K562 (cell line): ENCODE data around the gene FMO3. TPM values are rescaled to one million over a fixed set of nuclear protein-coding genes. Genes with fewer than 3 reads are reported as not detected.
A peak's percentile ranks its signal among the peaks of the same experiment; 100 is the strongest.

ENCODE experiments used
- ATAC-seq: fragments of 200-7000 bp; cut with Tn5 transposase; 3 replicates; pipeline ENCODE4 v1.9.1; 2020; ENCODE audit warnings: moderate library complexity
- BruUV-seq: library from RNA; stranded (reverse); fragments of 400-500 nt; replicated peaks from 2 replicates; lab custom pipeline; 2021; lab: Mats Ljungman, UMichigan
- CTCF ChIA-PET: fragments of 300-600 bp; formaldehyde crosslinking; extraction: SDS; loops from one replicate; lab custom pipeline; 2021; ENCODE audit warnings: low intra/inter-chr PET ratio; lab: Yijun Ruan, JAX
- POLR2A ChIA-PET: fragments of 300-600, 350-650 bp; sonication (Branson Sonifier 250); formaldehyde crosslinking; extraction: SDS; loops from one replicate; lab custom pipeline; 2021; ENCODE audit warnings: antibody characterized with exemption, inconsistent platforms; lab: Yijun Ruan, JAX
- DNase-seq, 4 experiments: peaks; one replicate each; pipeline versions ENCODE4 v3.0.0 to v3.0.0-alpha.2; 2011 to 2018; ENCODE audit warnings: low spot score in 3 of 4, mixed read lengths in 3 of 4; ENCODE audit errors: extremely low read depth in 1 of 4
- FAIRE-seq: peaks from 2 replicates; lab custom pipeline; 2011; peaks lifted over from hg19 to GRCh38; lab: Jason Lieb, UNC
- H2AFZ ChIP-seq: 2 replicates; pipeline ENCODE4 v1.6.0; 2011; ENCODE audit warnings: low read depth, low read length, control low read depth, inconsistent platforms
- H3K27ac ChIP-seq: fragments of 200-600 bp; 3 replicates; pipeline ENCODE4 v1.8.0; 2011; ENCODE audit warnings: low read depth, mild to moderate bottlenecking, control low read depth, inconsistent platforms, low read length, moderate library complexity, mixed read lengths; ENCODE audit errors: extremely low read depth
- H3K27me3 ChIP-seq, 2 experiments: fragments of 300-600 bp in 1 of 2; 2 replicates in 1 of 2; 3 replicates in 1 of 2; pipeline versions ENCODE4 v1.6.0 to v1.8.0; 2011; ENCODE audit warnings: inconsistent platforms in 2 of 2, low read length in 2 of 2, mild to moderate bottlenecking in 1 of 2, mixed read lengths in 1 of 2, moderate library complexity in 1 of 2; ENCODE audit not compliant: control insufficient read depth in 2 of 2, insufficient read depth in 2 of 2
- H3K36me3 ChIP-seq: fragments of 300-600 bp; 3 replicates; pipeline ENCODE4 v1.8.0; 2011; ENCODE audit warnings: mild to moderate bottlenecking, low read length, inconsistent platforms; ENCODE audit not compliant: control insufficient read depth, insufficient read depth
- H3K4me1 ChIP-seq, 2 experiments: fragments of 200-600 bp in 1 of 2; replicated peaks in 1 of 2; 2 replicates in 1 of 2; 3 replicates in 1 of 2; pipeline versions ENCODE4 v1.5.1 to v1.8.0; 2011; ENCODE audit warnings: inconsistent platforms in 2 of 2, low read length in 2 of 2, mild to moderate bottlenecking in 1 of 2, mixed read lengths in 1 of 2, moderate library complexity in 1 of 2; ENCODE audit not compliant: control insufficient read depth in 2 of 2, insufficient read depth in 2 of 2
- H3K4me2 ChIP-seq: 2 replicates; pipeline ENCODE4 v1.6.1; 2011; ENCODE audit warnings: low read length, control low read depth, inconsistent platforms, mixed read lengths; ENCODE audit not compliant: insufficient read depth
- H3K4me3 ChIP-seq: fragments of 200-600 bp; sonication (generic), shearing (Covaris generic); 2 replicates; pipeline ENCODE4 v1.5.1; 2016; ENCODE audit warnings: control low read depth, inconsistent platforms
- H3K79me2 ChIP-seq: fragments of 200-600 bp; 3 replicates; pipeline ENCODE4 v1.8.0; 2011; ENCODE audit warnings: low read length, inconsistent platforms; ENCODE audit not compliant: control insufficient read depth, insufficient read depth
- H3K9ac ChIP-seq, 2 experiments: 2 replicates each; pipeline versions ENCODE4 v1.6.0 to v1.6.1; 2011; ENCODE audit warnings: low read depth in 2 of 2, low read length in 2 of 2, control low read depth in 1 of 2, inconsistent platforms in 1 of 2, mild to moderate bottlenecking in 1 of 2, mixed read lengths in 1 of 2; ENCODE audit not compliant: insufficient read depth in 1 of 2
- H3K9me1 ChIP-seq: one replicate; pipeline ENCODE4 v1.6.0; 2011; ENCODE audit warnings: inconsistent platforms, mild to moderate bottlenecking, low read length, moderate library complexity; ENCODE audit not compliant: control insufficient read depth, insufficient read depth
- H3K9me3 ChIP-seq: replicated peaks from 2 replicates; pipeline ENCODE4 v1.5.1; 2011; ENCODE audit warnings: low read depth, low read length, inconsistent platforms; ENCODE audit not compliant: control insufficient read depth, insufficient read depth
- H4K20me1 ChIP-seq: replicated peaks from 2 replicates; pipeline ENCODE4 v1.6.1; 2011; ENCODE audit warnings: low read length, inconsistent platforms, mixed read lengths; ENCODE audit not compliant: control insufficient read depth, insufficient read depth
- CBX3 ChIP-seq, 2 experiments: IDR thresholded peaks; 1 replicate in 1 of 2; 2 replicates in 1 of 2; pipeline ENCODE4 v1.6.1; 2012; ENCODE audit warnings: inconsistent platforms in 2 of 2, low read length in 2 of 2, borderline replicate concordance in 1 of 2, control low read depth in 1 of 2
- DPF2 ChIP-seq: fragments of 450-650 bp; IDR thresholded peaks from 2 replicates; pipeline ENCODE4 v1.6.1; 2016
- JUND ChIP-seq, 2 experiments: IDR thresholded peaks; 2 replicates in 1 of 2; 3 replicates in 1 of 2; pipeline ENCODE4 v1.6.1; 2011; ENCODE audit warnings: borderline replicate concordance in 2 of 2, low read depth in 2 of 2, low read length in 2 of 2, improper control_type of control experiment in 1 of 2, missing biosample characterization in 1 of 2, missing genetic modification characterization in 1 of 2, missing genetic modification reagents in 1 of 2
- KAT2B ChIP-seq: IDR thresholded peaks from one replicate; pipeline ENCODE4 v1.6.1; 2012; ENCODE audit warnings: low read depth, mild to moderate bottlenecking, control low read depth, inconsistent platforms, low read length, moderate library complexity
- MCM2 ChIP-seq: fragments of 450-650 bp; IDR thresholded peaks from 2 replicates; pipeline ENCODE4 v1.6.1; 2017; ENCODE audit warnings: low read depth, mild to moderate bottlenecking
- NFIC ChIP-seq: fragments of 450-650 bp; IDR thresholded peaks from 2 replicates; pipeline ENCODE4 v1.6.1; 2017; ENCODE audit warnings: mild to moderate bottlenecking, inconsistent platforms
- NFIX ChIP-seq: fragments of 250-450 bp; sonication (Bioruptor Pico); IDR thresholded peaks from 2 replicates; pipeline ENCODE4 v1.4.0; 2020; ENCODE audit warnings: low read depth, mild to moderate bottlenecking, moderate library complexity
- RUNX1 ChIP-seq: sonication (generic); IDR thresholded peaks from 2 replicates; pipeline ENCODE4 v1.6.1; 2016; ENCODE audit warnings: antibody characterized with exemption, low read depth
- SMARCC2 ChIP-seq: fragments of 450-650 bp; IDR thresholded peaks from 2 replicates; pipeline ENCODE4 v1.6.1; 2017; ENCODE audit warnings: antibody characterized with exemption, moderate library complexity, mild to moderate bottlenecking, low read depth
- SOX6 ChIP-seq: fragments of 450-650 bp; IDR thresholded peaks from 2 replicates; pipeline ENCODE4 v1.6.1; 2014; ENCODE audit warnings: mild to moderate bottlenecking
- ZC3H11A ChIP-seq: IDR thresholded peaks from 2 replicates; pipeline ENCODE4 v1.6.1; 2012; ENCODE audit warnings: low read depth, low read length, improper control_type of control experiment
- ZC3H8 ChIP-seq: fragments of 450-650 bp; IDR thresholded peaks from 2 replicates; pipeline ENCODE4 v1.6.1; 2017
- WGBS: fragments of 100-300 bp; shearing (Covaris generic); methylation state at CpG from one replicate; pipeline ENCODE4 v1.1.6; 2016; ENCODE audit warnings: low coverage, mixed read lengths; ENCODE audit not compliant: insufficient coverage; ENCODE audit errors: missing lambda C conversion rate; 5-methylcytosine and 5-hydroxymethylcytosine counted together
- in situ Hi-C: fragments of 300-500 bp; cut with MboI; formaldehyde crosslinking; loops from 4 replicates; pipeline ENCODE4 v1.15.0; 2018; ENCODE audit warnings: inconsistent platforms, mixed read lengths
- intact Hi-C: fragments of 100-400 bp; cut with micrococcal nuclease; formaldehyde crosslinking; loops from 2 replicates; pipeline ENCODE4 v1.14.2; 2022
- polyA plus RNA-seq, 8 experiments: library from polyadenylated mRNA; depleted of rRNA in 4 of 8; stranded (reverse) in 5 of 8; unstranded in 3 of 8; fragments of >200 nt; fragmentation: Nextera tagmentation in 2 of 8; fragmentation: Illumina TruSeq in 1 of 8; extraction: Ambion mirVana in 2 of 8; extraction: Trizol in 1 of 8; gene quantifications; 2 replicates each; pipeline versions ENCODE4 v1.2.1 to v1.2.3, GENCODE V29; 2011 to 2014; ENCODE audit warnings: inconsistent platforms in 1 of 8, missing spikeins in 1 of 8
- total RNA-seq, 7 experiments: library from RNA; depleted of rRNA in 6 of 7; stranded (reverse); fragments of >200 nt in 6 of 7; fragmentation: Illumina TruSeq in 2 of 7; extraction: Trizol in 2 of 7; gene quantifications; 2 replicates each; pipeline versions ENCODE4 v1.2.1 to v1.2.3, GENCODE V29; 2011 to 2021; ENCODE audit warnings: low replicate concordance in 1 of 7
- TF ChIP-seq, protein P1 (sequence below): IDR thresholded peaks from 2 replicates; pipeline ENCODE4 v1.6.1; 2011; ENCODE audit not compliant: insufficient read length; ENCODE audit errors: extremely low read depth
- TF ChIP-seq, protein P2 (sequence below): sonication (generic); formaldehyde crosslinking; IDR thresholded peaks from 2 replicates; pipeline ENCODE4 v1.5.0; 2020; ENCODE audit warnings: missing genetic modification reagents
- TF ChIP-seq, protein P3 (sequence below), 3 experiments: IDR thresholded peaks in 2 of 3; conservative IDR thresholded peaks in 1 of 3; 2 replicates each; pipeline ENCODE4 v1.5.1; 2011 to 2012; ENCODE audit warnings: low read length in 3 of 3, mild to moderate bottlenecking in 3 of 3, control low read depth in 2 of 3, improper control_type of control experiment in 1 of 3, inconsistent platforms in 1 of 3, low read depth in 1 of 3, mixed read lengths in 1 of 3, moderate library complexity in 1 of 3; ENCODE audit not compliant: insufficient read depth in 2 of 3

The FMO3 gene
- total and polyA plus RNA-seq, 9 of the 15 experiments (the other 6 are each of a cell fraction or from before 2014, with no cell fraction given), result not detected

DNA sequence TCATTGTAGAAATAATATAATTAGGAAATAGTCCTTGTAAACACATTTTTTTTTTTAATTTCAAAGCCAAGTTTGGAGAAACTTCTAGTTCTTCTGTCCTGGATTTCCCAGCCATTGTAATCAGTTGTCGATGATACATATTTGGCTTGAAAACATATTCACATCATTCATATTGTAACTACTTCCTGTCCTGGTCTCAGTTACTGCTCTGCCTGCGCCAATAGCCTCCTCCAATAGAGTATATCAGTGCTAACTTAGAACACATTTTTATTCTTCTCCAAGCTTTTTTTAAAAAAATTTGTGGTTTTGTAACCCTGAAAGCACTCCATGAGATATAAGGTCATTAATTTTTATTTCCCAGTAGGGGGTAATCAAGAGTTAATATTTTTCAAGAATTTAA lies 48.3 kb downstream of the FMO3 start:
- no peak overlapping the region for H3K27ac ChIP-seq
- no peak overlapping the region for H3K4me3 ChIP-seq
- no peak for TF ChIP-seq CBX3 (IDR thresholded peaks at IDR 0.05; ENCODE audit: borderline replicate concordance in 1 of 2, low read length in 2 of 2)
- TF ChIP-seq, protein P1, sequence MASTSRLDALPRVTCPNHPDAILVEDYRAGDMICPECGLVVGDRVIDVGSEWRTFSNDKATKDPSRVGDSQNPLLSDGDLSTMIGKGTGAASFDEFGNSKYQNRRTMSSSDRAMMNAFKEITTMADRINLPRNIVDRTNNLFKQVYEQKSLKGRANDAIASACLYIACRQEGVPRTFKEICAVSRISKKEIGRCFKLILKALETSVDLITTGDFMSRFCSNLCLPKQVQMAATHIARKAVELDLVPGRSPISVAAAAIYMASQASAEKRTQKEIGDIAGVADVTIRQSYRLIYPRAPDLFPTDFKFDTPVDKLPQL, result no peak
- no peak for TF ChIP-seq DPF2
- TF ChIP-seq, protein P2, sequence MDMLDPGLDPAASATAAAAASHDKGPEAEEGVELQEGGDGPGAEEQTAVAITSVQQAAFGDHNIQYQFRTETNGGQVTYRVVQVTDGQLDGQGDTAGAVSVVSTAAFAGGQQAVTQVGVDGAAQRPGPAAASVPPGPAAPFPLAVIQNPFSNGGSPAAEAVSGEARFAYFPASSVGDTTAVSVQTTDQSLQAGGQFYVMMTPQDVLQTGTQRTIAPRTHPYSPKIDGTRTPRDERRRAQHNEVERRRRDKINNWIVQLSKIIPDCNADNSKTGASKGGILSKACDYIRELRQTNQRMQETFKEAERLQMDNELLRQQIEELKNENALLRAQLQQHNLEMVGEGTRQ, result no peak
- TF ChIP-seq, all 486 proteins: peak for 0
- 0% methylated on average over 2 of the region's 2 CpGs for WGBS
- H3K9me1 ChIP-seq, result no peaks in the 10 kb centered on the region
- FAIRE-seq (no peak), ATAC-seq (no peak), DNase-seq (no peak)
- no peak overlapping the region for H3K4me2 ChIP-seq
- H3K4me1 ChIP-seq, result no peaks in the 10 kb centered on the region
- no peaks in the 10 kb centered on the region for H3K36me3 ChIP-seq
- ChIA-PET CTCF (no interaction called here), POLR2A (no interaction called here)
- intact Hi-C loops, result no loop called here
- in situ Hi-C loops, result no loop called here
- no peak overlapping the region for H3K9ac ChIP-seq
- peaks cover 2% of the 10 kb centered on the region; the same call in 1 of the 2 replicates for H3K9me3 ChIP-seq
- H3K27me3 ChIP-seq, result no peaks in the 10 kb centered on the region
- H3K79me2 ChIP-seq, result no peaks in the 10 kb centered on the region
- H4K20me1 ChIP-seq, result no peaks in the 10 kb centered on the region
- BruUV-seq, result no TSS peak
- no peak overlapping the region for H2AFZ ChIP-seq

DNA sequence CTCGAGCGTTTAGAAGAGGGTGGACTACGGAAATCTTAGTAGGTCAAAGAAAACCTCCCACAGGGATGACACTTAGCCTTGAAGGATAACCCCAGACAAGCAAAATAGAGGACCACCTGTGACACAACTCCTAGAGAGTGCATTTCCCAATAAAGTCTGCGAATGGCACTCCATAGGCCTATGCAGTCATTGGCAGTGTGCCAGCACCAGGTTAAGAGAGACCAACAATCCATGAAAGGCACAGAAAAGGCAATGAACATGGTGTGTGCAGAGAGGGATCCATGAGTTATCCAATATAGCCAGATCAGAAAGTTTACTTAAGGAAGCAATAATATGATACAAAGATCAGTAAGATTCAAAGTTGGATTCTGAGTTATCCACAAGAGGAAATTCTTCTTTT lies 49.2 kb downstream of the FMO3 start:
- H3K36me3 ChIP-seq, result no peaks in the 10 kb centered on the region
- CTCF ChIA-PET, result no interaction called here
- TF ChIP-seq, protein P3, sequence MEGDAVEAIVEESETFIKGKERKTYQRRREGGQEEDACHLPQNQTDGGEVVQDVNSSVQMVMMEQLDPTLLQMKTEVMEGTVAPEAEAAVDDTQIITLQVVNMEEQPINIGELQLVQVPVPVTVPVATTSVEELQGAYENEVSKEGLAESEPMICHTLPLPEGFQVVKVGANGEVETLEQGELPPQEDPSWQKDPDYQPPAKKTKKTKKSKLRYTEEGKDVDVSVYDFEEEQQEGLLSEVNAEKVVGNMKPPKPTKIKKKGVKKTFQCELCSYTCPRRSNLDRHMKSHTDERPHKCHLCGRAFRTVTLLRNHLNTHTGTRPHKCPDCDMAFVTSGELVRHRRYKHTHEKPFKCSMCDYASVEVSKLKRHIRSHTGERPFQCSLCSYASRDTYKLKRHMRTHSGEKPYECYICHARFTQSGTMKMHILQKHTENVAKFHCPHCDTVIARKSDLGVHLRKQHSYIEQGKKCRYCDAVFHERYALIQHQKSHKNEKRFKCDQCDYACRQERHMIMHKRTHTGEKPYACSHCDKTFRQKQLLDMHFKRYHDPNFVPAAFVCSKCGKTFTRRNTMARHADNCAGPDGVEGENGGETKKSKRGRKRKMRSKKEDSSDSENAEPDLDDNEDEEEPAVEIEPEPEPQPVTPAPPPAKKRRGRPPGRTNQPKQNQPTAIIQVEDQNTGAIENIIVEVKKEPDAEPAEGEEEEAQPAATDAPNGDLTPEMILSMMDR (IDR thresholded peaks at IDR 0.05 in 2 of 3, conservative IDR thresholded peaks at IDR 0.05 in 1 of 3; ENCODE audit: insufficient read depth in 2 of 3, low read depth in 1 of 3, low read length in 3 of 3), result no peak
- TF ChIP-seq KAT2B (no peak), RUNX1 (no peak), ZC3H8 (no peak), NFIC (peak; percentile 84), JUND (IDR thresholded peaks at IDR 0.05; ENCODE audit: borderline replicate concordance, low read depth, low read length) (no peak), JUND (tag; IDR thresholded peaks at IDR 0.05; ENCODE audit: borderline replicate concordance, low read depth, low read length) (no peak), MCM2 (no peak), SOX6 (no peak), SMARCC2 (no peak), ZC3H11A (no peak), NFIX (CRISPR knock-in tag) (peak; percentile 44; the same call in 1 of the 2 replicates)
- H3K9ac ChIP-seq, result no peak overlapping the region
- no peaks in the 10 kb centered on the region for H3K4me1 ChIP-seq
- no peaks in the 10 kb centered on the region for H3K27me3 ChIP-seq
- FAIRE-seq (no peak), ATAC-seq (no peak), DNase-seq (no peak)
- no peak overlapping the region for H2AFZ ChIP-seq
- in situ Hi-C loops, result no loop called here
- 0 out of 2 replicates have a peak, but pooled peaks cover 2% of the 10 kb centered on the region for H3K9me3 ChIP-seq
- no peaks in the 10 kb centered on the region for H3K79me2 ChIP-seq
- H4K20me1 ChIP-seq, result no peaks in the 10 kb centered on the region
- H3K9me1 ChIP-seq, result no peaks in the 10 kb centered on the region
- no peak overlapping the region for H3K4me3 ChIP-seq
- H3K4me2 ChIP-seq, result no peak overlapping the region
- BruUV-seq, result no TSS peak
- WGBS, result 0% methylated on average over 4 of the region's 4 CpGs
- POLR2A ChIA-PET, result no interaction called here
- intact Hi-C loops, result no loop called here
- no peak overlapping the region for H3K27ac ChIP-seq
